NCI-H2029 treated with DMSO at 0.1 percent for 48 hours (cell line): ENCODE results near the gene SMAD7.
"Not testable (repeated sequence)": the region's sequence is repeated elsewhere in the genome, so short reads cannot be mapped to it uniquely, and the experiment has no call there.

Experiments used
- DNase-seq: peaks from one replicate; lab custom pipeline; 2025; lab: John Stamatoyannopoulos, UW

The SMAD7 gene

DNA sequence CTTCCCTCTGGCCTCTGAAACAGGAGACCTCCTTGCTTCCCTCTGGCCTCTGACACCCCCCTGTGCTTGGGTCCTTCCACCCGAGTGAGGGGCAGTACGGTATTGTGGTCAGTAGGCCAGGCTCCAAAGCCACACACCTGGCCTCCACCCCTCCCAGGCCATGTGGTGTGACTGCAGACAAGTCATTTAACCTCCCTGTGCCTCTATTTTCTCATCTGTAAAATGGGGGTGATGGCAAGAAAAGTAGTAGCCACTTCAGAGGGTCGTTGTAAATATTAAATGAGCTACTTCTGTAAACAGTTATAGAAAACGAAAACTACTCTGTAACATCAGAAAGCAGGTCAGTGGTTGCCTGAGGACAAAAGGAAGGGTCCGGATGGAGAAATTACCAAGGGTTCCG, 74.2 kb downstream of the SMAD7 start:
- no peak for DNase-seq

DNA sequence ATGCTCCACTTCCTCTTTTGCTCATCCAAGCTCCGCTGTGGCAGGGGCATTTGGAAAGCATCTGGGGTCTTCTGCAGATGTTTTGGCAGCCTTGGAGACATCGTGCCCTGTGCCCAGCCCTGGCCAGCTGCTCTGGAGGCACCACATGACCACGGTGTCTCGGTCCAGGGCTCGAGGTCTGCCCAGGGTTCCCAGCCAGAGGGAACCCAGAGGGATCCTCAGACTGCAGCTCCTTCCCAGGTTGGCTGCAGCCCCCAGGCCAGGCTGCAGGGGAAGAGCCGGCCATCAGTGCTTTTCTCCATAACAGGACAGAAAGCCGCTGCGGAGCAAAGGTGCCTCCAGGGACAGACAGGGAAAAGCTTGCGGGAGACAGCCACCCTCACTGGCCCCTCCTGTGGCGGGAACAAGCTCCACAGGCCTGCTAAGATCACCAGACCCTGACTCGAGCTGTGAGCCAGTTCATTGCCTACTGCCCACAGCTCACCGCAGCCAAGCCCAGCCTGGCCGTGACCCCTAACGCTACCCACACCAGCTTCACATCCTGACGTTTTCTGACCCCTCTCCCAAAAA, 74.7 kb downstream of the SMAD7 start:
- DNase-seq: no peak

DNA sequence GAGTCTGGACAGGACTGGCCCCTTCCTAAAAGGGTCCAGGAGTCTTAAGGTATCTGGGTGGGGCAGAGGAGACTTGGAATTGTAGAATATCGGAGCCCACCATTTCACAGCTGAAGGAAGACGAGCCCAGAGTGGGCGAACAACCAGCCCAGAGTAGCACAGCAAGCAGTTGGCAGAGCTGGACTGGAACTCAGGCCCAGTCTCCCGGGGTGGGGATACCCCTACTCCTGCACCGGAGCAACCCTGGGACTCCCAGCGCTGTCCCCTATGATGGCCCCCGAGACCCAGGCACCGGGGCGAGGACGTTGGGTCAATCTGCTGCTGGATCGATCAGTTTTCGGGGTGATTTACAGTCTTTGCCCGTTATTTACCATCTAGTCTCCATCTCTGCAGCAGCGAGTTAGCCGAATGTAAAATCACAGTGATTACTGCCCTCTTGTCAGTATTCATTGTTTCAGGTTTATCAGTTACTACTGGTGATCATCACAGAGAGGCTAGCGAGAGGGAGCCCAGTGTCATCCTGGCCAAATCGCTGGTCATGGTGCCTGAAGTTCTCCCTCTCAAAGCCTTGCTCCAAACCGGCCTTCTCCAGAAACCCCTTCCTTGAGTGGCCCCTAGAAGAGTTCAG, 75.3 kb downstream of the SMAD7 start:
- DNase-seq: no peak

DNA sequence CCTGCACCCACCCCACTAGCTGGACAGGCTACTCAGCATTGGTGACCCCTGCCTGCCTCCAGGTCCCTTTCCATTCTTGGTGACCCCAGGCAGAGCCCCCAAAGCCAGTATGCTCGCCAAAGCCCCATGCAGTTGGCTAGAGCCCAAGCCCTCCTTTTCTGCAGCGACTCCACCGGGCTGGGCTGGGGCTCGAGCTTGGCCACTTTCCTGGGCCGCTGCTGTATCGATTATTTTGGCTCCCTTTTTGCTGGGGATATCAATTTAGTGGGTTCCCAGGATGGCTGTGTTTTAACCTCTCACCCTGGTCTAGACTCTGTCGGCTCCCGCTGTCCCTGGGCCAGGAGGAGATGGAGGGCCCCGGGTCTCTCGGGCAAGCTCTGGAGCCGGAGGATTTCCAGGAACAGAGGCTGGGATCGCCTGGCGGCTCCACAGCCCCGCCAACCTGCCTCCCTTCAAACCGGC, 76.0 kb downstream of the SMAD7 start:
- DNase-seq: no peak

DNA sequence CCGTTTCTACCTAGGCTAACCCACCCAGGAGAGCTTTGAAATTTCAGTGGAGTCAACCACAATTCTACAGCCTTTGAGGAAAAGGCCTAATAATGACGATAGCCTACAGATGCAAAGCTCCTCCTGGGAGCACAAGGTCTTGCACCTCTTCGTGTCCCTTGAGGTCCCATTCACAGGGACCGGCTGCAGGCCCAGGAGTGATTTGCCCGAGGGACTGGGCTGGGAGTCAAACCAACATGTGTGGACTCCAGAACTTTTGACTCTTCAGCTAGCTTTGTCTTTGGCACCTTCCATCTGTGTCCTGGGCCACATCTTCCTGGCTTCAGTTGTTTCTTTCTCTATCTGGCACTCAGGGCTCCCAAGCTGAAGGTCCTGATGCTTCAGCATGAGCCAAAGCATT, 76.5 kb downstream of the SMAD7 start:
- no peak for DNase-seq

DNA sequence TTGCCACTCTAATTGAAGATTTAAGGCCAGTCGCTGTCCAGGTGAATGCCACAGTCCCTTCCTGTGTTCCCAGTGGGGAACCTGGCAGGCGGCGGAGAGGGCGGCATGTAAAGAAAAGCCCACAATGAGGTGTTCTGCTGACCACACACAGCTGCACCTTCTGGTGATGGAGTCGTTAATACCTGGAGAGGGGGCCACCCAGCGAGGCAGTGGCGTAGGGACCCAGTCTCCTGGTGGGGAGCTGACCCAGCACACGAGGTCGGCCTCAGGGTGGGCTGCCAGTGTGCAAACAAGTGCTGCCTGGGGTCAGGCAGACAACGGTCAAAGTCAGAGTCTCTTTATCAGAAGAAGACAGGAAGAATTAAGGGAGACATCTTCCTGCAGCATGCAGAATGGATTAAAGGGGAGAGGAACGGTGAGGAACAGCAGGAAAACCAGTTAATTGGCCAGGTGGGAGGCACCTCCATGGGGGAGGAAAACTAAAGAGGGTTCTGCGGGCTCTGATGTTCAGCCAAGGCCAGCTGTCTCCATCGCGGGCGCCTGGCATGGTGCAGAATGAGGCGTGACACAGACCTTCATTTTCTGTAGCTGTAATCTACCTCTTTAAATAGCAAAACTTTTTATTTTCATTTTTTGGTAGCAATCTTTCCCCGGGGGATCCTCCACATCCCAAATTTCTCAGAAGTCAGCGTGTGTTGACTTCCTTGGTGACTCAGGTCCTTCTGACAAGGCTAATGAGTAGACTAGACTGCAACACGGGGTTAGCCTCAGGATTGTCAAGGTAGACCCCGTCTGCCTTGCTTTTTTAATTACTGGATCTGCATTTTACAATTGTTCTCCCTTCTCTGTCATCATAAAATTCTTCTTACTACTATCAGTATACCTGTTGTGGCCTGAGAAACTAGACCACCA, 78.3 kb downstream of the SMAD7 start:
- DNase-seq: no peak

DNA sequence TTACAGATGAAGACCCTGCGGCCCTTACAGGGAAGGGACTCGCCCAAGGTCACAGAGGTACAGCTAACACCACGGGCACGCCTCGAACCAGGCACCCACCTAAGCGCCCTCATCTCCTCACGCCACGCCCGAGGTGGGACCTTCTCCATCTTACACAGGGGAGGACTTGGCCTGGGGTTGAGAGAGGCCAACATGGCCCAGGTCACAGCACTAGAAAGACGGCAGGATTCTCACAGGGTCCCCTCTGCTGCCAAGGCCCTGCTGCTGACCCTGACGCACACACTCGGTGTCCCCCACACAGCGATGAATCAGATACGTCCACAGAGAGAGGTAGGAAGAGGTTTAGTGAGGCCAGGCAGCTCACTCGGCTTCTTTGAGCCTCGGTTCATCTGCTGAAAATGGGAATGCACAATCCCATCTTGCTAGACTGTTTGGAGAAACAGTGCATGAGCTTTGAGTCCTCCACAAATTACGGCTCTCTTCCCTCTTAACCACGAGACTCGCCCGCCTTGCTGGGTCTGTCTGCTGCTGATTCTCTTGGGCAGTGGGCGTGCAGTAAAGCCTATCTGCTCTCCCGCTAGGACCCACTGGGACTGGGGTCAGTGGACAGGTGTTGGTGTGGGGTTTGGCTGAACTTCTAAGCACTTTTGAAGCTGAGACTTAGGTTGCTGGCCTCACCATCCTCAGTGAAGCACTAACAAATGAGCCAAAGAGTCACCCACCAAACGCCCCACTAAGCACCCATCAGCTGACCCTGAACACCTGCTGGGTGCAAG, 79.2 kb downstream of the SMAD7 start:
- no peak for DNase-seq

DNA sequence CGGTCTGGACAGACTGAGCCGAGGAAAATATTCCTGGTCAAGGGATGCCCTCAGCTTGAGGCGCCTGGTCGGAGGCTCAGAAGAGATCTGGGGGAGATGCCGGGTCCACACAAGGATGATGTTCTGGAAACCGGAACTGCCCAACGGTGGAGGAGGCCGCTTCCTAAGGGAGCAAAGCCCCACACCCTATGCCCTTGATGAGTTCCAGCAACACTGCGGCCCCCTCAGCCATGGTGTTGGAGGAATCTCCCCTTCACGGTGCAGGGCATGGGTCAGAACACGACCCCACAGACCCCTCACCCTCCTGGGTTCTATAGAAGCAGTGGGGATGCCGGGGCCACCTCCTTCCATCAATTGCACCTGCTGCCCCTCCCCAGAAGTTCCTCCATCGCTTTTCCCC, 79.8 kb downstream of the SMAD7 start:
- not testable (repeated sequence) for DNase-seq
